ENCODE data around the gene CA10.

The CA10 gene

GRCh38 chr17:51855806-51856205 lies 302.7 kb downstream of the CA10 start:
- no peak for DNase-seq

GRCh38 chr17:51853857-51854256 lies 304.7 kb downstream of the CA10 start:
- no peak for DNase-seq

GRCh38 chr17:51852603-51853002 lies 305.9 kb downstream of the CA10 start:
- no peak for DNase-seq

GRCh38 chr17:51850201-51850600 lies 308.3 kb downstream of the CA10 start:
- no peak for DNase-seq

- no peak for DNase-seq
Observed at GRCh38 chr17:51848451-51848850, 310.1 kb downstream of the CA10 start.

- DNase-seq, result no peak
Observed at GRCh38 chr17:51846566-51846965, 311.9 kb downstream of the CA10 start.

- DNase-seq, result no peak
Observed at GRCh38 chr17:51845776-51846175, 312.7 kb downstream of the CA10 start.

GRCh38 chr17:51842763-51843162 lies 315.8 kb downstream of the CA10 start:
- no peak for DNase-seq

- no peak for DNase-seq
Observed at GRCh38 chr17:51841669-51842068, 316.8 kb downstream of the CA10 start.

- no peak for DNase-seq
Observed at GRCh38 chr17:51840688-51841087, 317.8 kb downstream of the CA10 start.

GRCh38 chr17:51833620-51834019 lies 324.9 kb downstream of the CA10 start:
- no peak for DNase-seq

- DNase-seq, result no peak
Observed at GRCh38 chr17:51833045-51833444, 325.5 kb downstream of the CA10 start.

GRCh38 chr17:51830886-51831285 lies 327.6 kb downstream of the CA10 start:
- DNase-seq, result no peak

GRCh38 chr17:51830451-51830850 lies 328.1 kb downstream of the CA10 start:
- DNase-seq, result no peak

- DNase-seq, result no peak
Observed at GRCh38 chr17:51828901-51829300, 329.6 kb downstream of the CA10 start.

- no peak for DNase-seq
Observed at GRCh38 chr17:51827140-51827539, 331.4 kb downstream of the CA10 start.

GRCh38 chr17:51820766-51821165 lies 337.7 kb downstream of the CA10 start:
- no peak for DNase-seq

- DNase-seq, result peak; percentile 2
Observed at GRCh38 chr17:51820252-51820651, 338.3 kb downstream of the CA10 start.

GRCh38 chr17:51819341-51820219 lies 338.9 kb downstream of the CA10 start:
- DNase-seq, result no peak

- DNase-seq, result no peak
Observed at GRCh38 chr17:51818777-51819176, 339.7 kb downstream of the CA10 start.

GRCh38 chr17:51817955-51818354 lies 340.6 kb downstream of the CA10 start:
- DNase-seq, result no peak

GRCh38 chr17:51817117-51817516 lies 341.4 kb downstream of the CA10 start:
- DNase-seq, result no peak

- no peak for DNase-seq
Observed at GRCh38 chr17:51815097-51815496, 343.4 kb downstream of the CA10 start.

GRCh38 chr17:51814521-51814920 lies 344.0 kb downstream of the CA10 start:
- DNase-seq, result no peak

- DNase-seq, result no peak
Observed at GRCh38 chr17:51813784-51814174, 344.7 kb downstream of the CA10 start.
